ENCODE results near the gene TLCD4.
"Not testable (repeated sequence)": the region's sequence is repeated elsewhere in the genome, so short reads cannot be mapped to it uniquely, and the experiment has no call there.

Gene TLCD4

GRCh38 chr1:95117207-95118066 lies at the start of gene TLCD4:
TLCD4 (plus strand) TSS chr1:95117355; CDS start chr1:95143902, 26,547 bp downstream.
- H3K4me3 ChIP-seq (ENCODE audit: low read depth, low read length), result peak within 1 kb of the TSS; percentile 65

DNA sequence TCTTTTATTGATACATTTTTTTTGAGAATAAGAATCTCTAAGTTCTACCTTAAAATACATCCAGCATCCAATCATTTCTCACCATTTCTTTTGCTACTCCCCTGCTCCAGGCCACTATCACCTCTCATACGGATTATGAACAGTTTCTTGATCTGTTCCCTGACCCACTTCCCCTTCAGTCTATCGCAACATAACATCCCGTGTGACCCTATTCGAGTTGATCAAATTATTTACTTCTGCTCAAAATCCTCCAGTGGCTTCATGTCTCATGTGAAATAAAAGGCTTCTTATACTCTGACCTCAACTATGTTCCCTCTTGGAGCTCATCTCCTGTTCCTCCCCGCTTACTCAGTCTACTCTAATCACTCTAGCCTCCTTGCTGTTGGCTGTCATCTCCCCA lies 49.6 kb upstream of the TLCD4 start:
- no peak overlapping the region for H3K4me3 ChIP-seq (ENCODE audit: low read depth, low read length)

DNA sequence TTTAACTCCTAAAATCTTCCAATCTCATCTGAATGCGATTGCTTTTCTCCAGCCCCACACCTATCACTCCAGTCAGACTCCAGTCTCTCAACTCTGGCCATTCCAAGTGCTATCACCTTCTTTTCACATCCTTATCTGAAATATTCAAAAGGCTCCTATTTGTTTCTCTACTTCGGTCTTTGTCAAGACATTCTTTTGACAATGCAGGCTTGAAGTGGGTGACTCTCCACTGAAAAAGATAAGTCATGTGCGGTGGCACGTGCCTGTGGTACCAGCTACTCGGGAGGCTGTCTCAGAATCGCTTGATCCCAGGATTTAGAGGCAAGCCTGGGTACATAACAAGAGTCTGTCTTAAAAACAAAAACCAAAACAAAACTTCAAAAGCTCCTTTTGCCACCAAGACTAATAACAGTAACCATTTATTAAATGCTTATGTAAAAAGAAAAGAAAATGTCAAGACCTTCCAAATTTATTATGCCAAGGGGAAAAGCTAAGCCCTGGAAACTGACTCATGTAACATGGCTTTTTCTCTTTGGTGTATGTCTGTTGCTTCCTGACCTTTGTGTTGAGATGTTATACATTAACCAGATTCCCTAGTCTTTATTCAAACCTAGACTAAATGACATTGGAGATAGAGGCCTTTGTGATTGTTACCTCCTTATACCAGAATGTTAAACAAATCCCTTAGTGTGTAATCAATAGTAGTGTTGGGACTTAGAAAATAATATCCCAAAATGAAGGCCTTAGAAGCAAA lies 48.0 kb upstream of the TLCD4 start:
- no peak overlapping the region for H3K4me3 ChIP-seq (ENCODE audit: low read depth, low read length)

DNA sequence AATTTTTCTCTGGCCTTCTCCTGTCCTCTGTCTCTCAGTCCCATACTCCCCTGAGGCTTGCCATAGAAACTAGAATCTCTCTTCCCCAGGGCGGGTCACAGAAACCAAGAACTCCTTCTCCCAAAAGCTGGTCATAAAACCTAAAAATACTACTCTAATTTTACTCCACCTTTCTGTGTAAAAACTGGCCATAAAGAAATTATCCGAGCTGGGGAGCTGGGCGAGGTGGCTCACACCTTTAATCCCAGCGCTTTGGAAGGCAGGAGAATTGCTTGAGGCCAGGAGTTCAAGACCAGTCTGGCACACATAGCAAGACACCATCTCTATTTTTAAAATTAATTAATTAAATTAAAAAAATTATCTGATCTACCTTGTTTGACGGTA lies 47.5 kb upstream of the TLCD4 start:
- H3K4me3 ChIP-seq (ENCODE audit: low read depth, low read length), result no peak overlapping the region

DNA sequence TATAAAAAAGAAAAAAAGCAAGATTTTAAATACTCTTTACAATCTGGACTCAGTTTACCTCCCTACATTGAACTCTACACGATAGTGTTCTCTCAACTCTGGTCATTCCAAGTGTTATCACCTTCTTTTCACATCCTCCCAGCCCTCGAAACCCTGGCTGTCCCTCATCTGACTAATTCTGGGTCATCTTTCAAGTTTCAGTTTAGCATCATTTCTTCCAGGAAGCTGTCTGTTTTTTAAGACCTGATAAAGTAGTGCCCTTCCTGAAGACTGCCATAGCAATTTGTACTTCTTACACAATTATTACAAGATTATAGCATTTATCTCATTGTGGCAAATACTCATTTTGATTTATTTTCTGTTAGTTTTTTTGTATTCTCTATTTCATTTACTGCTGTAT lies 45.6 kb upstream of the TLCD4 start:
- H3K4me3 ChIP-seq (ENCODE audit: low read depth, low read length), result no peak overlapping the region

DNA sequence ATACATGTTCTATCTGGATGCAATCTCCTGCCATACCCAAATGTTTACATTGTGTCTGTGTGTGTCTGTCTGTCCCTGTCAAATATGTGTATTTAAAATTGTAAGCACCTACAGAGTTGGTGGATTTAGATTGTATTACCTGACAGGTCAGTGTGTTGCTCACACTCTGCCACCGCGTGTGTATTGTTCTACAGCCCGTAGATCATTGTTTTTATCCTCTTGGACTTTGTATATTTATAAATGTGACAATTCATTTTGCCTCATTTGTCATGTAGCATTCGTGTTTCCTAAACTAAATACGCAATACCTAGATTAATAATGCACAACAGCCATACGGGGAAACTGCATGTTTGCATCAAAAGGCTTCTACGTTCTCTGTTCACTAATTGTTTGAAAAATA lies 45.0 kb upstream of the TLCD4 start:
- peak overlapping the region; percentile 90 for H3K4me3 ChIP-seq (ENCODE audit: low read depth, low read length)

GRCh38 chr1:95072532-95073419 lies 44.4 kb upstream of the TLCD4 start, which contains the start of gene ALG14:
ALG14 (minus strand) TSS chr1:95072951; CDS start chr1:95072898, 53 bp downstream.
- H3K4me3 ChIP-seq (ENCODE audit: low read depth, low read length), result peak within 1 kb of the TSS; percentile 90

DNA sequence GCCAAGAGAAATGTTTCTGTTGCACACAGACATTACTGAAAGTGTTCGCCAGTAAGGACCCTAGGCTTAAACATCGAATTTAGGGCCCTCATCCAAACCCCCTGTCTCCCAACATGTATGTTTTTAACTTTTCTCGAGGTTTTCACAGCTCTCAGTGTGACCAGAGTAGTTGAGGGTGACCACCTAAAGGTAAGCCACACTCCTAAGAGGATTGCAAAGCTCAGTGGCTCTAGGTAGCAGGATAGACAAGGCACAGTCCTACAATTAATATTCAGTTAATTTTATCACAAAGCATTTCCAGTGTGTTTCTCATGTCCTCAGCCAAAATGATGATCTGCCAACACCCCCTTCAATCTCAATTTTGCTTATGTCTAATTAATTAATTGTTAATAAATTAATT lies 43.7 kb upstream of the TLCD4 start:
- peak overlapping the region; percentile 90 for H3K4me3 ChIP-seq (ENCODE audit: low read depth, low read length)

- no peak overlapping the region for H3K4me3 ChIP-seq (ENCODE audit: low read depth, low read length)
These were observed 41.1 kb upstream of the TLCD4 start for GRCh38 chr1:95076034-95076433.

DNA sequence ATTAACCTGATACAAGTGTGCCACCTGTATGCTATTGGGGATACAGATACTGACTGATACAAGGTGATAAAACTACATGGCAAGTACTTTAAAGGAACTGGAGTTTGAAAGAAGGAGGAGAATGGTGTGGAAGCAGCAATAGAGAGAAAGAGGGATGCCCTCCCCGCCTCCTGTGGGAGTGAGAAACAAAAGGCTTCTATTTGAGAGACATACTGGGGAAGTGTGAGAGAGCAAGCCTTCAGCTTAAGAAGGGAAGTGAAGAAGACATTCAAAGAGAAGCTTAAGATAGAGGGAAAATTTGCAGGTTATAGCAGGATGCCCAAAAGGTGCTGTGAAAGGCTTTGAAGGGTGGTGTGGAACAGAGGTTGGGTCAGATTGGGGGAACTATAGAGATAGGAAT lies 36.7 kb upstream of the TLCD4 start:
- no peak overlapping the region for H3K4me3 ChIP-seq (ENCODE audit: low read depth, low read length)

DNA sequence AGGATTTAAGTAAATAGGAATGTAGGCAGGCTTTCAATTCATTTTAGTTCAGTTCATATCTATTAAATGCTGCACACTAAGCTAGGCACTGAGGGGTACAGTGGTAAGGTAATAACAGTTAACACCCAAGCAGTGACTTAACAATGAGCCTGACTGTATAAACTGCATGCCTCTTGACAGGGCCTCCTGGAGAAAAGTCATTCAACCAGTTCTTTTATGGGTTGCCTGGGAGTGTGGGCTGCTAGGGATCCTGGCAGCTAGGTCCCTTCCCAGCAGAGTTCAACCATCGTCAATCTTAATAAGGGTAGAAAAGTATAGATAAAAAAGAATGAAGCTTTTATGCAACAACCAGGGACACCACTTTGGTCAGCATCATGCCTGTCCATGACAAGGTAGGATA lies 36.3 kb upstream of the TLCD4 start:
- no peak overlapping the region for H3K4me3 ChIP-seq (ENCODE audit: low read depth, low read length)

GRCh38 chr1:95084317-95085176 lies 32.6 kb upstream of the TLCD4 start:
- no peak overlapping the region for H3K4me3 ChIP-seq (ENCODE audit: low read depth, low read length)

- no peak overlapping the region for H3K4me3 ChIP-seq (ENCODE audit: low read depth, low read length)
These were observed 31.8 kb upstream of the TLCD4 start for GRCh38 chr1:95085376-95085775.

- no peak overlapping the region for H3K4me3 ChIP-seq (ENCODE audit: low read depth, low read length)
These were observed 30.1 kb upstream of the TLCD4 start for GRCh38 chr1:95086949-95087533.

DNA sequence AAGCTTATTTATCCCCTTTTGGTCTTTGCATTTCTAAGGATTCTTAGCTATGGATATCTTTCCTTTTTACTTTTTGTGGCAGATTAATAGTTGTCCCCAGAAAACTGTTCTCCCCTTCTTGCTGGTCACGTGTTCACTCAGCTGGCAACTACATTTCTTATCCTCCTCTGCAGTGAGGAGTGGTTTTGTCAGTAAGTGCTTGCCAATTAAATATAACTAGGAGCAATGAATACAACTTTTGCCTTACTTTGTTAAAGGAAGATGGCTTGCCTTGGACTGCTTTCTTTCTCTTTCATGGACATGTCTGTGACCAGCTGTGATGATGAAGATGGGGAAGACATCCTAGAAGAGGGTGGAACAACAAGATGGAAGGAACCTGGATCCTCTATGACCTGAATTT lies 28.9 kb upstream of the TLCD4 start:
- no peak overlapping the region for H3K4me3 ChIP-seq (ENCODE audit: low read depth, low read length)

GRCh38 chr1:95089650-95090287 lies 27.4 kb upstream of the TLCD4 start:
- H3K4me3 ChIP-seq (ENCODE audit: low read depth, low read length), result no peak overlapping the region

DNA sequence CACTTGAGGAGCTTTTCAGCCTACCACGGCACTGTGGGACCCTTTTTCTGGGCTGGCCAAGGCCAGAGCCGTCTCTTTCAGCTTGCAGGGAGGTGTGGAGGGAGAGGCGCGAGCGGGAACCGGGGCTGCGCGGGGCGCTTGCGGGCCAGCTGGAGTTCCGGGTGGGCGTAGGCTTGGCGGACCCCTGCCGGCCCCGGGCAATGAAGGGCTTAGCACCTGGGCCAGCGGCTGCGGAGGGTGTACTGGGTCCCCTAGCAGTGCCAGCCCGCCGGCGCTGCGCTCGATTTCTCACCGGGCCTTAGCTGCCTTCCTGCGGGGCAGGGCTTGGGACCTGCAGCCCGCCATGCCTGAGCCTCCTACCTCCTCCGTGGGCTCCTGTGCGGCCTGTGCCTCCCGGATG lies 25.9 kb upstream of the TLCD4 start:
- not testable (repeated sequence) for H3K4me3 ChIP-seq (ENCODE audit: low read depth, low read length)

GRCh38 chr1:95092891-95093290 lies 24.3 kb upstream of the TLCD4 start:
- not testable (repeated sequence) for H3K4me3 ChIP-seq (ENCODE audit: low read depth, low read length)

DNA sequence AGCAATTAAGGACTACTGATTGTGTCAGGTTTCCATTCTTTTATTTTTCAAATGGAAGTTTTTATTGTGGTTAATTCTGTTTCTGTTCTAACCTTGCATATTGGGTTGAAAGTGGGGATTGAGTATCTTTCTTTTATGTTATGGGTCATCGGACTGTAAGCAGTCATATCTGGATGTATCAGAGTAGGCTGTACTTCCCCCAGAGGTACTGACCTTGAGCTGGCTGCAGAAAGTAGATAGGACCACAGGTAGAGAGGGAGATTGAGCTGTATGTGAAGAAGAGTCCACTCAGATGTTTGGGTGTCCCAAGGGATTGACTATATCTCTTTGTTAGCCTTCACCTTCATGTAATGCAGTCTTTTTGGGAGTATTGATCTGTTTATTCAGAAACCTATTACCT lies 23.9 kb upstream of the TLCD4 start:
- H3K4me3 ChIP-seq (ENCODE audit: low read depth, low read length), result no peak overlapping the region
